DND-41 (cell line): ENCODE results near the gene RANBP9.
A peak's percentile ranks its signal among the peaks of the same experiment; 100 is the strongest.

ENCODE experiments used
- ATAC-seq: fragments of 200-7000 bp; cut with Tn5 transposase; 3 replicates; pipeline ENCODE4 v1.9.1; 2021; ENCODE audit warnings: low read depth; ENCODE audit not compliant: insufficient read depth
- DNase-seq: peaks from one replicate; pipeline ENCODE4 v3.0.0-alpha.2; 2020
- H2AFZ ChIP-seq: 2 replicates; pipeline ENCODE4 v1.6.0; 2012; ENCODE audit warnings: low read depth, low read length
- H3K27ac ChIP-seq: 2 replicates; pipeline ENCODE4 v1.5.1; 2012; ENCODE audit warnings: low read length, inconsistent platforms
- H3K27me3 ChIP-seq: fragments of 200-600 bp; sonication (generic); 2 replicates; pipeline ENCODE4 v1.6.0; 2012; ENCODE audit warnings: low read length, mild to moderate bottlenecking, inconsistent platforms; ENCODE audit not compliant: insufficient read depth, poor library complexity
- H3K36me3 ChIP-seq: 2 replicates; pipeline ENCODE4 v1.5.1; 2012; ENCODE audit warnings: low read length, inconsistent platforms; ENCODE audit not compliant: insufficient read depth
- H3K4me1 ChIP-seq: 2 replicates; pipeline ENCODE4 v1.5.1; 2012; ENCODE audit warnings: mild to moderate bottlenecking, low read length; ENCODE audit not compliant: insufficient read depth
- H3K4me2 ChIP-seq: 2 replicates; pipeline ENCODE4 v1.6.0; 2012; ENCODE audit warnings: mild to moderate bottlenecking, moderate library complexity, low read length, inconsistent platforms; ENCODE audit not compliant: insufficient read depth
- H3K4me3 ChIP-seq, 2 experiments: fragments of 200-600 bp in 1 of 2; shearing (Covaris generic) in 1 of 2; 2 replicates each; pipeline ENCODE4 v1.5.1; 2012 to 2016; ENCODE audit warnings: inconsistent platforms in 2 of 2, low read length in 2 of 2, mild to moderate bottlenecking in 2 of 2, low read depth in 1 of 2, moderate library complexity in 1 of 2
- H3K79me2 ChIP-seq: 2 replicates; pipeline ENCODE4 v1.6.0; 2012; ENCODE audit warnings: low read length, inconsistent platforms; ENCODE audit not compliant: insufficient read depth
- H3K9ac ChIP-seq: 2 replicates; pipeline ENCODE4 v1.6.0; 2012; ENCODE audit warnings: low read depth, mild to moderate bottlenecking, inconsistent platforms, low read length, moderate library complexity
- H3K9me3 ChIP-seq: 2 replicates; pipeline ENCODE4 v1.5.1; 2012; ENCODE audit warnings: low read length, moderate library complexity, mild to moderate bottlenecking, inconsistent platforms; ENCODE audit not compliant: insufficient read depth, severe bottlenecking
- H4K20me1 ChIP-seq: 2 replicates; pipeline ENCODE4 v1.6.0; 2012; ENCODE audit warnings: low read length; ENCODE audit not compliant: insufficient read depth
- EZH2 ChIP-seq: IDR thresholded peaks from 3 replicates; pipeline ENCODE4 v1.6.1; 2012; ENCODE audit warnings: borderline replicate concordance, low read depth, mild to moderate bottlenecking, moderate library complexity, low read length, inconsistent platforms; ENCODE audit not compliant: severe bottlenecking
- TF ChIP-seq, protein P1 (sequence below): IDR thresholded peaks from 2 replicates; pipeline ENCODE4 v1.5.1; 2012; ENCODE audit warnings: borderline replicate concordance, low read length, moderate library complexity, mild to moderate bottlenecking; ENCODE audit not compliant: poor library complexity, severe bottlenecking; ENCODE audit errors: extremely low read depth

Gene RANBP9

DNA sequence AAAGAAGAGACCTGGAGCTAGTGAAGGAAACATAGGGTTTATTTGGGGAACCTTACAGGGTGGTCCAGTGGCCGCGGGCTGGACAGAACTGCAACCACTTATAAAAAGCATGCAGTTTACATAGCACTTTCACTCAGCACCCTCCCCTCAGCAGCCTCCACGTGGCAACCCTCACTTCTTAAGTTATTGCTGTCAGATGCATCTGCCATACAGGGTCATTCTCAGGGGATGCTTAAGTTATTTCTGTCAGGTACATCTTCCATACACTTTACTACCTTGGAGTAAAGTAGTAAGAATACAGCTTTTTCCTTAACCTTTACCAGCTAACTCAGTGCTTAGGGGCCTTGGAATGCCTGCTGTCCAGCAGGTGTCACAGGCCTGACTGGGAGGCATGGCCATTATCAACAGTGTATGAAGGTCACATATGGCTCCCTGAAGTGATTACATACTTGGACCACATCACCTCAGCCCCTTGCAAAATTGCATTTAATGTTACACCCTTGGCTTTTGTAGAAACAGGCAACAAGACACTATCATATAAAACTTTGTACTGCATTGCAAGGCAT lies 98.5 kb downstream of the RANBP9 start:
- TF ChIP-seq, protein P1, sequence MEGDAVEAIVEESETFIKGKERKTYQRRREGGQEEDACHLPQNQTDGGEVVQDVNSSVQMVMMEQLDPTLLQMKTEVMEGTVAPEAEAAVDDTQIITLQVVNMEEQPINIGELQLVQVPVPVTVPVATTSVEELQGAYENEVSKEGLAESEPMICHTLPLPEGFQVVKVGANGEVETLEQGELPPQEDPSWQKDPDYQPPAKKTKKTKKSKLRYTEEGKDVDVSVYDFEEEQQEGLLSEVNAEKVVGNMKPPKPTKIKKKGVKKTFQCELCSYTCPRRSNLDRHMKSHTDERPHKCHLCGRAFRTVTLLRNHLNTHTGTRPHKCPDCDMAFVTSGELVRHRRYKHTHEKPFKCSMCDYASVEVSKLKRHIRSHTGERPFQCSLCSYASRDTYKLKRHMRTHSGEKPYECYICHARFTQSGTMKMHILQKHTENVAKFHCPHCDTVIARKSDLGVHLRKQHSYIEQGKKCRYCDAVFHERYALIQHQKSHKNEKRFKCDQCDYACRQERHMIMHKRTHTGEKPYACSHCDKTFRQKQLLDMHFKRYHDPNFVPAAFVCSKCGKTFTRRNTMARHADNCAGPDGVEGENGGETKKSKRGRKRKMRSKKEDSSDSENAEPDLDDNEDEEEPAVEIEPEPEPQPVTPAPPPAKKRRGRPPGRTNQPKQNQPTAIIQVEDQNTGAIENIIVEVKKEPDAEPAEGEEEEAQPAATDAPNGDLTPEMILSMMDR, result no peak
- no peak for TF ChIP-seq EZH2
- Histone ChIP-seq H3K4me1 (peaks cover 32% of the 10 kb centered on the region), H3K9ac (no peak overlapping the region), H3K36me3 (peaks cover 15% of the 10 kb centered on the region), H2AFZ (no peak overlapping the region), H3K79me2 (peaks cover 38% of the 10 kb centered on the region), H3K4me2 (peak overlapping the region; percentile 94; the same call in 1 of the 2 replicates), H3K27ac (no peak overlapping the region), H3K27me3 (no peaks in the 10 kb centered on the region), H4K20me1 (peaks cover 24% of the 10 kb centered on the region), H3K4me3 (no peak overlapping the region), H3K9me3 (no peaks in the 10 kb centered on the region)
- ATAC-seq (no peak), DNase-seq (no peak)

DNA sequence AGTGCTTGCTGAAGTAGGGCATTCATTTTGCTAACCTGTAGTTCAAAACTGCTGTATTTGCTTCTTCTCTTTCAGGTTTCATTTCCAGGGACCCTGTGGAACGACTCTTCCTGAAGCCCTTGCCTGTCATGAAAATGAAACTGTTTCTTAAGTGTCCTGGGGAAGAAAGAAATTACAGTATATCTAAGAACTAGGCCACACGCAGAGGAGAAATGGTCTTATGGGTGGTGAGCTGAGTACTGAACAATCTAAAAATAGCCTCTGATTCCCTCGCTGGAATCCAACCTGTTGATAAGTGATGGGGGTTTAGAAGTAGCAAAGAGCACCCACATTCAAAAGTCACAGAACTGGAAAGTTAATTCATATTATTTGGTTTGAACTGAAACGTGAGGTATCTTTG lies 99.9 kb downstream of the RANBP9 start:
- Histone ChIP-seq H3K4me2 (no peak overlapping the region), H2AFZ (no peak overlapping the region), H3K36me3 (peaks cover 3% of the 10 kb centered on the region), H3K27ac (no peak overlapping the region), H4K20me1 (peaks cover 14% of the 10 kb centered on the region), H3K9me3 (no peaks in the 10 kb centered on the region), H3K4me1 (peaks cover 20% of the 10 kb centered on the region), H3K27me3 (no peaks in the 10 kb centered on the region), H3K9ac (no peak overlapping the region), H3K79me2 (peaks cover 26% of the 10 kb centered on the region), H3K4me3 (no peak overlapping the region)
- no peak for TF ChIP-seq EZH2
- TF ChIP-seq, protein P1, result no peak
- no peak for DNase-seq
- ATAC-seq, result no peak

DNA sequence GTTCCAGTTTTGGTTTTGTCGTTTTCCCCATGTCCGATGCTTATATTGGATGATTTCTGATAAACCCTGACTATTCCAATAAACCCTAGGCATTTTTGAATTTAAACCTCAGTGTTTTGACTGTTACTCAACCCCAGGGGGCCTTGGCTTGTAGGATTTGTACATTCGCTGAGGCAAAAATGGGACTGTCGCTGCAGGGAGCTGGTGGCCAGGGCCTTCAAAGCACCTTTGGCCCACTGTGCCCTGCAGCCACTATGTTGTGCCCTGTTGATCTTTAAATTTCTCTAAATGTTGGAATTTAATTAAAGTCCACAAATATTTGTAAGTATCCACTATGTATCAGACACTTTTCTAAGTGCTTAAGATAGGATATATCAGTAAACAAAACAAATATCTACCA lies 106.0 kb downstream of the RANBP9 start:
- no peak for ATAC-seq
- H3K4me3 ChIP-seq, result no peak overlapping the region

More for the DNA sequence above, 106.0 kb downstream of the RANBP9 start:
- H3K9me3 ChIP-seq, result no peaks in the 10 kb centered on the region
- H3K4me1 ChIP-seq, result no peaks in the 10 kb centered on the region
- no peak overlapping the region for H2AFZ ChIP-seq
- H3K27me3 ChIP-seq, result no peaks in the 10 kb centered on the region
- H3K9ac ChIP-seq, result no peak overlapping the region
- no peak overlapping the region for H3K27ac ChIP-seq
- no peaks in the 10 kb centered on the region for H3K79me2 ChIP-seq
- no peak overlapping the region for H3K4me2 ChIP-seq
- H4K20me1 ChIP-seq, result no peaks in the 10 kb centered on the region
- DNase-seq, result no peak
- 0 out of 2 replicates have a peak, but pooled peaks cover 5% of the 10 kb centered on the region for H3K36me3 ChIP-seq
- TF ChIP-seq, protein P1, result no peak
- no peak for TF ChIP-seq EZH2
